SKM-1 (cell line): ENCODE measurements around the gene CTSZ.
"Not testable (repeated sequence)": the region's sequence is repeated elsewhere in the genome, so short reads cannot be mapped to it uniquely, and the experiment has no call there.

Source experiments
- DNase-seq: peaks from one replicate; lab custom pipeline; 2025; ENCODE audit not compliant: unreplicated experiment; lab: John Stamatoyannopoulos, UW

The CTSZ gene

GRCh38 chr20:59014680-59015389 lies 7.8 kb upstream of the CTSZ start:
- no peak for DNase-seq

DNA sequence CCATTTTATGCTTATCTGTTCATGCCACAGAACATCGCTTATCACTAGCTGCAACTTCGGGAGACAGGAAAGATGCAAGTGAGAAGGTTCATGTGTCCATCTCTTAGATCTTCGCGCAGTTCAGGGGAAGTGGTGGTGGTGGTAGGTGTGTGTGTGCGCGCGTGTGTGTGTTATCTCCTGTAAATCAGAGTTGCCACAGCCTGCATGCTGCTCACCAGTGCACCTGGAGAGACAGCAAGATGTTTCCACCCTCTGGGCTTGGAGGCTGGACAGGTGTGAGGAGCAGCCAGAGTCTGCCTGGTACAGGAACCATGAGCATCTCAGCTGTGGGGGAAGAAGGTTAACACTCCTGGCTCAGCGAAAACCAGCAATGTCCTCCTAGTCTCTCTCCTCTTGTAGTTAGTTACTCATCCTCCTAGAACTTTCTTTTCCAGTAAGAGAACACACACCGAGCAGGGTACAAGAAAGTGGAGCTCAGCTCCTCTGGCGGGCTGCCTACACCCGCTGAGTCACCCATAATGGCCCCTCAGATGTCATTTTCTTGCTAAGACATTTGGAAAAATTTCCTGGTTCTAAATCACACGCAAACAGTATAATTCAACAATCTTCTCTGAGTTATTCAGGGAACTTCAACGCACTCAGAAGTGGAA lies 7.0 kb upstream of the CTSZ start:
- DNase-seq, result no peak

GRCh38 chr20:59013031-59013951 lies 6.2 kb upstream of the CTSZ start:
- DNase-seq, result no peak

DNA sequence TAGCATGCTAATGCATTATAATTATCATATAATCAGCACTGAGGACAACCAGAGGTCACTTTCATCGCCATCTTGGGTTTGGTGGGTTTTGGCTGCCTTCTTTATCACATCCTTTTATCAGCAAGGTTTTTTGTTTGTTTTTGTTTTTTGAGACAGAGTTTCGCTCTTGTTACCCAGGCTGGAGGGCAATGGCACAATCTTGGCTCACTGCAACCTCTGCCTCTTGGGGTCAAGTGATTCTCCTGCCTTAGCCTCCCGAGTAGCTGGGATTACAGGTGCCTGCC lies 4.8 kb upstream of the CTSZ start:
- DNase-seq, result not testable (repeated sequence)

GRCh38 chr20:59010995-59011873 lies 4.2 kb upstream of the CTSZ start:
- DNase-seq, result no peak

- no peak for DNase-seq
These were observed 3.4 kb upstream of the CTSZ start for GRCh38 chr20:59010321-59010994.

- DNase-seq, result no peak
These were observed 1.8 kb upstream of the CTSZ start for GRCh38 chr20:59008715-59009336.

GRCh38 chr20:59007665-59008511 lies 834 bp upstream of the CTSZ start:
- DNase-seq, result peak; percentile 93

- no peak for DNase-seq
These were observed 739 bp downstream of the CTSZ start for GRCh38 chr20:59006167-59006863.

DNA sequence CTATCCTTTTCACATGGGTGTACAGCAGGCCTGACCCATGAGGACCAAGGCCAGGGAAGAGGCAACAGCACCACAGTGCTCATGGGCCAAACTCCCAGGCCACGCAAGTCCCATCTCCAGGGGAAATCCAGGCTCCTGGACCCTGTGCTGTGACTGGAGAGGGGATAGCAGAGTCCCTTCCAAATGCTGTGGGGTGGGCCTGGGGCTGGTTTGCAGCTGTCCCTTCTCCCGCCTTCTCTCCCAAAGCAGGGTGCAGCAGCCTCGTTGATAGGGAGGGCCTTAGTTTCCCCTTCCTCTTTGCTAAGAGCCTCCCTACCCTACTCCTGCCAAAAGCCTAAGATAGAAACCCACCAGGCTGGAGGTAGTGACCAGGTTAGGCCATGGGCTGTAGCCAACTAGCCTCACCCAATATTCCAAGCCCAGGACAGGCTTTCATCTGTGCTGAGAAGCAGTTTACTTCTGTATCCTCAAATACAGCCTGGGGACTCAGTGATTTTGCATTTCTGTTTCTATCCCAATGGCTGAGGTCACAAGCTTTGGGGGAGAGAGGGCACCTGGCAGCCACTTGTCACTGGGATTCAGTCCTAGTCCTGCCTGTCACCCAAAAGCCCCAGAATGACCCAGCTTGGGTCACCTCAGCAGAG lies 1.4 kb downstream of the CTSZ start:
- no peak for DNase-seq

DNA sequence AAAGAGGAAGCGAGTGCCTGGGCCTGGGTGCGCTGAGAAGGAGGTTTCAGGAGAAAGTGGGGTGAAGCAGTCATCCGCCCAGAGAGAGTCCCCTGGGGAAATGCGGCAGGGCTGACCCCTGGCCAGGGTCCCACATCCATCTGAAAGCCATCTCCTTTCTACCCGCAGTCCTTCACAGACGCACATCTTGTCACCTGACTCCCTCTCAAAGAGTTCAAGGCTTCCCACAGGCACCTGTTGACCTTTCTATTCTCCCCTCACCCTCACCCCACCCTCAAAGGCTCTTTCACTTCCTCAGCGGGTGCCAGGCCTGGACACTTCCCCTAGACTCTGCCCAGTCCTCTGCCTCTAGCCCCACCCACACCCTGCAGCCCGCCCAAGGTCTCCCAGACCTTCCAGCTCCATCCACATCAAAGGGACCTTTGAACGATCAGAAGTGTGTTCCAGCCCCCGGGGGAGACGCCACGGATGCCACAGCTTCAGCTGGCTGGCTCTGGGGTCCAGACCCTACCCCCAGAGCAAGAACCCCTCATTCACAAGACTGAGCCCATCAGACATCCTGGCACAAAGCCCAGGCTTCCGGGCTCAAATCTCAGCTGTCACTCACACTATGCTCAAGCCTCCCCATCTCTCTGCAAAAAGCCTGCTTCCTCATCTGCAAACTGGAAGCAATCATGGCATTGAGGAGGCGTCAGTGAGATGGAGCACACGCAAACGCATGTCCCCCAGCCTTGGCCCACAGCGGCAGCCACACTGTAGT lies 2.1 kb downstream of the CTSZ start:
- DNase-seq, result peak; percentile 86

DNA sequence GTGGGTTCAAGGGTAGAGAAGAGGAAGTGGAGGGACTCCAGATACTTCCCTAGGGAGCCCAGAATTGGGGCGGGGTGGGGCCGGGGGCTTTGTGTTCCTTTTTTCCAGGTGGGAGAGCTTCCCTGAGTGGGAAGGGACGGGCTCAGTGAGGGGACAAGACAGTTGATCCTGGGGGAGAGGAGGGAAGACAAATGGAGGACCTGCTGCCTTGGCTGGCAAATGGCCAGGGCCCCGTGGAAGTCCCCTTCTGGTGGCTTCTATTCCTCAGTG lies 2.6 kb downstream of the CTSZ start:
- no peak for DNase-seq

DNA sequence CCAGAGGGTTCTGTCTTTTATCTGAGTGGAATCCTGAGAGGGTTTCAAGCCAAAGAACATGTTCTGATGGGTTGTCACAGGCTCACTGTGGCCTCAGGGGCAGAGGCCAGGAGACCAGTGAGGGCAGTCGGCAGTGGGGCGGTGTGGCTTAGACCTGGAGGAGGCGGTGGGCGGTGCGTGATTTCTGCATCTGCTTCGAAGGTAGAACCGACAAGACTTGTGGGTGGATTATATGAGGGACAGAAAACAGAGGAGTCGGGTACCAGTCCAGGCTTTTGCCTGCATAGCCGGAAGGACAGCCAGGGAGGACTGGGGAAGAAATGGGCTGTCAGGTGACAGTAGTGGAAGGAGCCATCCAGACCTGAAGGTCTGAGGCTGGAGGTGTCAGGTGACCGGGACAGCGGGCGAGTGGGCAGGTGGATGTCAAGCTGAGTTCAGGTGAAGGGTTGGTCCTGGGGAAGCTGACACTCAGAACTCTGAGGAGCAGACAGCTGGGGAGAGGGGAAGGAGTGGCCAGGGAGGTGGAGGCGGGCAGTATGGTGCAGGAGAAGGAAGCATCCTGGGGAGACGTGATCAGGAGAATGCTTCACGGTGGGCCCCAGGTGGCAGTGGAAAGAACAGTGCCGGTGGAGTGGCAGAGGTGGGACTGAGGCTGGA lies 3.1 kb downstream of the CTSZ start:
- DNase-seq, result no peak

DNA sequence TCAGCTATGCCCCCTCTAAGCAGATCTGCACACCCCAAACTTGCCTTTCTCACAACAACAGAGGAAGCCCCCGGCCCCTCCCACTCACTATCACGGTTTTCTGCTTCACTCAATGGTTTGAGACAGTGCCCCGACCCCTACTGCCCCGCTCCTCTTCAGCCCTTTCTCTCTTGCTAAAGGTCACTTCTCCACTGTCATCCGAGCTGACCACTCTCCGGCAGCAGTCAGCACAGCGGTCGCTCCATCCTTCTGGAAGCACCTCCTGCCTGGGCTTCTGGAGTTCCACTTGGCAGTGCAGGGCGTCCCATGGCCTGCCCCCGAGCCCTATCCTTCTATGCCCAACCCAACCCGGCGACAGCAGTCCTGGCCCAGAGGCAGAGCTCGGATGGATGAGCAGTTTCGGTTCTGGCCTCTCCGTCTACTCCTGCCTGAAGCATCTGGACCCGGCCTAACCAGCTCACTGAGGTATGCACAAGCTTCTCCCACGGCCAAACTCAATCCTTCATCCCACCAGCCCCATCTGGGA lies 4.1 kb downstream of the CTSZ start:
- DNase-seq, result no peak

DNA sequence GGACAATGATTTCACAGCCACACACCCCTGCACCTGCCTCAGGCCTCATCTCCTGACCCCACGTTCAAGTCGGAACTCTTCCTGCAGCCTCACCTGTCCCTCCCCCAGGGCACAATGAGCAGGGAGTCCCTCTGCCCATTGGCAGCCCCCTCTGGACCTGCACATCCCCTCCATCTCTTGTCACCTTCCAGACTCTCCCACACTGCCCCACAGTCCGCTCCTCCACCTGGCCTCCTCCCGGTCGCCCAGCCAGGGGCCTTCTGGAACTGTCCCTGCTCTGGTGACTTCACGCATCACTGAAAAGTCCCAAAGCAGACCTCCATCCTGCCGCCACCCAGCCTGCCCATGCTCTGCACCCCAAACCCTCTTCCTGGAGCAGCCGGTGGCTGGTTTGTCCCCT lies 4.7 kb downstream of the CTSZ start:
- no peak for DNase-seq

DNA sequence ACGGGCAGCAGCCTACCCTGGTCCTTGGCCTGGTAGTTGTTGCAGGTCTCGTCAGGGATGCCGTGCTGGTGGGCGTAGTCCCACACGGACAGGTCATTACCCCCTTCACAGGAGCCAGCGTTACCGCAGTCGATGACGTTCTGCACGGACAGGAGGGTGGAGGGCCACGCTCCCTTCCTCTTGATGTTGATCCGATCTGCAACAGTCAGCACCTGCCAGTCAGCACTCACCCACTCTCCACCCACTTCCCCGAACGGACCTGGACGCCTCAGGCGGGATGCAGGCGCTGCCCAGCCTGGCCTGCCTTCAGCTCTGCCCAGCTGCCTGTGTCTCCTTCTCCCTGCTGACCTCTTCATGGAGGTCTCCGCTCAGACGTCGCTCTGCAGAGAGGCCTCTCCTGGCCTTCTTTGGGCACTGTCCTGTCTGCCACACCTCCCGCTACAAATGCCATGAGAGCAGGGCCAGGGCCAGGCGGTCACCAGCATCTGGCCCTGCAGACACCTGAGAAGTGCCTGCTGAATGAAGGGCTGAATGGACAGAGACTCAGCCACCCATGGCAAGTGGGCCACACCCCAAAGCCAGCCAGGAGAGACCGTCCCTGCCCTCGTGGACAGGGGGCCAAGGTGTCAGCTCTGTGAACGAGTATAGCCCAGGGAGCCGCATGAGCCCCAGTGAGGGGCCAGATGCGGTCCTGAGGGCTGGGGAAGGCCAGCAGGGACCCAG lies 5.4 kb downstream of the CTSZ start:
- DNase-seq, result no peak
